Measurements from ENCODE around the gene RFTN1. TPM values are rescaled to one million over a fixed set of nuclear protein-coding genes. Genes with fewer than 3 reads are reported as not detected.

RFTN1 gene
- total and polyA plus RNA-seq, 2 donors (not counting 3 experiments of a cell fraction or from before 2014, with no cell fraction given): 40.3 to 43.3 TPM

- no peak overlapping the region for H3K27ac ChIP-seq (ENCODE audit: insufficient read depth, low read depth, low read length)
- H3K9me1 ChIP-seq (replicated peaks; ENCODE audit: control insufficient read depth, extremely low read depth, insufficient read depth, low read length): no peaks in the 10 kb centered on the region
- no peaks in the 10 kb centered on the region for H3K9me3 ChIP-seq (replicated peaks; ENCODE audit: control insufficient read depth, insufficient read depth, low read length)
- dilution Hi-C loops (cut with MboI; ENCODE audit: extremely low pct_ligation_motif_present, low sequenced_read_pairs) (no loop called here), intact Hi-C loops (cut with micrococcal nuclease) (no loop called here)
- no peak overlapping the region for H3K4me3 ChIP-seq (replicated peaks in 1 of 3; ENCODE audit: insufficient read depth in 1 of 3, low read depth in 1 of 3, low read length in 3 of 3)
- no TSS peak for BruUV-seq (replicated peaks)
- H3K36me3 ChIP-seq (ENCODE audit: control insufficient read depth in 2 of 2, extremely low read depth in 1 of 2, insufficient read depth in 2 of 2, low read length in 2 of 2): no peaks in the 10 kb centered on the region
- no peaks in the 10 kb centered on the region for H4K20me1 ChIP-seq (replicated peaks; ENCODE audit: control insufficient read depth, extremely low read depth, insufficient read depth, low read length)
- peaks cover 16 to 32% of the 10 kb centered on the region in 2 experiments for H3K27me3 ChIP-seq (ENCODE audit: control insufficient read depth in 2 of 2, insufficient read depth in 2 of 2, low read length in 2 of 2)
- DNase-seq (ENCODE audit: low read depth, low spot score): no peak
- POLR2A ChIA-PET: no interaction called here
- CTCF ChIA-PET: interaction anchor here (4.6 to 6.3 kb wide), 2 partner anchors 16 to 244 kb away, joined by 17 to 54 read pairs; no protein-coding TSS in a partner anchor
- no peaks in the 10 kb centered on the region for H3K4me1 ChIP-seq (ENCODE audit: control insufficient read depth, extremely low read depth, insufficient read depth, low read length)
- H3K9ac ChIP-seq (replicated peaks; ENCODE audit: extremely low read depth, insufficient read depth, low read length): no peak overlapping the region
- TF ChIP-seq POLR2A (IDR thresholded peaks at IDR 0.05; ENCODE audit: low read depth, low read length) (no peak), FOS (IDR thresholded peaks at IDR 0.05; ENCODE audit: borderline replicate concordance, insufficient read depth, low read length) (no peak), JUN (IDR thresholded peaks at IDR 0.05; ENCODE audit: borderline replicate concordance, insufficient read depth, insufficient read length, low read depth) (no peak), GATA2 (IDR thresholded peaks at IDR 0.05; ENCODE audit: insufficient read depth, insufficient read length, low read depth, low read length) (no peak), EZH2 (IDR thresholded peaks at IDR 0.05; ENCODE audit: borderline replicate concordance, low read depth, low read length, severe bottlenecking) (no peak), MYC (IDR thresholded peaks at IDR 0.05; ENCODE audit: low read depth, low read length) (no peak), POLR2AphosphoS5 (IDR thresholded peaks at IDR 0.05; ENCODE audit: insufficient read depth, low read depth, low read length) (no peak)
- TF ChIP-seq, protein P1, sequence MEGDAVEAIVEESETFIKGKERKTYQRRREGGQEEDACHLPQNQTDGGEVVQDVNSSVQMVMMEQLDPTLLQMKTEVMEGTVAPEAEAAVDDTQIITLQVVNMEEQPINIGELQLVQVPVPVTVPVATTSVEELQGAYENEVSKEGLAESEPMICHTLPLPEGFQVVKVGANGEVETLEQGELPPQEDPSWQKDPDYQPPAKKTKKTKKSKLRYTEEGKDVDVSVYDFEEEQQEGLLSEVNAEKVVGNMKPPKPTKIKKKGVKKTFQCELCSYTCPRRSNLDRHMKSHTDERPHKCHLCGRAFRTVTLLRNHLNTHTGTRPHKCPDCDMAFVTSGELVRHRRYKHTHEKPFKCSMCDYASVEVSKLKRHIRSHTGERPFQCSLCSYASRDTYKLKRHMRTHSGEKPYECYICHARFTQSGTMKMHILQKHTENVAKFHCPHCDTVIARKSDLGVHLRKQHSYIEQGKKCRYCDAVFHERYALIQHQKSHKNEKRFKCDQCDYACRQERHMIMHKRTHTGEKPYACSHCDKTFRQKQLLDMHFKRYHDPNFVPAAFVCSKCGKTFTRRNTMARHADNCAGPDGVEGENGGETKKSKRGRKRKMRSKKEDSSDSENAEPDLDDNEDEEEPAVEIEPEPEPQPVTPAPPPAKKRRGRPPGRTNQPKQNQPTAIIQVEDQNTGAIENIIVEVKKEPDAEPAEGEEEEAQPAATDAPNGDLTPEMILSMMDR (IDR thresholded peaks at IDR 0.05; ENCODE audit: extremely low read depth in 1 of 2, insufficient read depth in 1 of 2, low read depth in 1 of 2, low read length in 2 of 2): no peak
- TF ChIP-seq, protein P2, sequence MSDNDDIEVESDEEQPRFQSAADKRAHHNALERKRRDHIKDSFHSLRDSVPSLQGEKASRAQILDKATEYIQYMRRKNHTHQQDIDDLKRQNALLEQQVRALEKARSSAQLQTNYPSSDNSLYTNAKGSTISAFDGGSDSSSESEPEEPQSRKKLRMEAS (IDR thresholded peaks at IDR 0.05; ENCODE audit: insufficient read depth, insufficient read length): no peak
- H3K79me2 ChIP-seq (ENCODE audit: control insufficient read depth, insufficient read depth, low read length): no peaks in the 10 kb centered on the region
- no peak for FAIRE-seq
- no peak overlapping the region for H3K4me2 ChIP-seq (ENCODE audit: insufficient read depth, low read length)
- H2AFZ ChIP-seq (ENCODE audit: low read depth, low read length): no peak overlapping the region
Measured at GRCh38 chr3:16534640-16535262, 21.3 kb upstream of the RFTN1 start.
